PFSK-1 (cell line): ENCODE measurements around the gene MAMLD1.

Experiments
- FOXP2 ChIP-seq: optimal IDR thresholded peaks from 2 replicates; pipeline ENCODE3; 2011; ENCODE audit warnings: borderline replicate concordance, control low read depth, inconsistent platforms; ENCODE audit not compliant: insufficient read depth; ENCODE audit errors: extremely low read length, extremely low read depth
- POLR2AphosphoS5 ChIP-seq: IDR thresholded peaks from 2 replicates; pipeline ENCODE4 v1.6.1; 2012; ENCODE audit warnings: low read depth, mild to moderate bottlenecking, control low read depth, low read length, moderate library complexity
- REST ChIP-seq, 2 experiments: IDR thresholded peaks; 2 replicates each; pipeline versions ENCODE4 v1.6.1 to v1.8.0; 2011 to 2012; ENCODE audit warnings: low read depth in 2 of 2, low read length in 2 of 2, control low read depth in 1 of 2, inconsistent platforms in 1 of 2, mild to moderate bottlenecking in 1 of 2, moderate library complexity in 1 of 2; ENCODE audit not compliant: insufficient read depth in 1 of 2
- SIN3A ChIP-seq: IDR thresholded peaks from 2 replicates; pipeline ENCODE4 v1.6.1; 2012; ENCODE audit warnings: mild to moderate bottlenecking, low read length, moderate library complexity, borderline replicate concordance; ENCODE audit not compliant: insufficient read depth
- TAF1 ChIP-seq: IDR thresholded peaks from 2 replicates; pipeline ENCODE4 v1.6.1; 2012; ENCODE audit warnings: low read length, control low read depth, borderline replicate concordance; ENCODE audit not compliant: insufficient read depth

- TF ChIP-seq REST (IDR thresholded peaks at IDR 0.05; ENCODE audit: insufficient read depth in 1 of 2, low read depth in 2 of 2, low read length in 2 of 2) (no peak), TAF1 (no peak), POLR2AphosphoS5 (no peak), SIN3A (no peak), FOXP2 (no peak)
These were observed 100.9 kb downstream of the MAMLD1 start for GRCh38 chrX:150464001-150464400.
